Brain microvascular endothelial cell (primary cell): ENCODE measurements around the gene AEBP1.

ENCODE experiments used
- DNase-seq: peaks from one replicate; pipeline ENCODE4 v3.0.0-alpha.2; 2020
- H3K27ac ChIP-seq: fragments of 250-450 bp; sonication (Bioruptor Pico); 2 replicates; pipeline ENCODE4 v1.5.1; 2020; ENCODE audit warnings: mild to moderate bottlenecking, moderate library complexity
- H3K27me3 ChIP-seq: fragments of 250-450 bp; sonication (Bioruptor Pico); replicated peaks from 2 replicates; pipeline ENCODE4 v1.5.1; 2020; ENCODE audit warnings: mild to moderate bottlenecking
- H3K36me3 ChIP-seq: fragments of 250-450 bp; sonication (Bioruptor Pico); replicated peaks from 2 replicates; pipeline ENCODE4 v1.5.1; 2020; ENCODE audit warnings: mild to moderate bottlenecking
- H3K4me3 ChIP-seq: 2 replicates; pipeline ENCODE4 v1.5.1; 2011; ENCODE audit warnings: low read depth, mild to moderate bottlenecking, control low read depth, low read length, moderate library complexity
- CTCF ChIP-seq: IDR thresholded peaks from 2 replicates; pipeline ENCODE4 v1.5.1; 2011; ENCODE audit warnings: low read depth, mild to moderate bottlenecking, moderate library complexity, low read length, control low read depth, inconsistent platforms; ENCODE audit errors: missing control alignments
- in situ Hi-C: cut with HindIII; loops from 2 replicates; pipeline ENCODE4 v1.10.0; 2017; ENCODE audit warnings: low sequenced_read_pairs, low pct_ligation_motif_present

The AEBP1 gene

GRCh38 chr7:44131173-44132029 is 27.3 kb downstream of the AEBP1 start:
- in situ Hi-C loops, result no loop called here
- TF ChIP-seq CTCF, result peak; percentile 53
- Histone ChIP-seq H3K4me3 (no peak overlapping the region), H3K27me3 (no peaks in the 10 kb centered on the region), H3K27ac (no peak overlapping the region), H3K36me3 (no peaks in the 10 kb centered on the region)
- DNase-seq, result no peak

- Histone ChIP-seq H3K36me3 (no peaks in the 10 kb centered on the region), H3K4me3 (no peak overlapping the region), H3K27me3 (no peaks in the 10 kb centered on the region), H3K27ac (no peak overlapping the region)
- in situ Hi-C loops, result no loop called here
- no peak for DNase-seq
- TF ChIP-seq CTCF, result no peak
Measured at GRCh38 chr7:44132039-44132438, 27.9 kb downstream of the AEBP1 start.

GRCh38 chr7:44133295-44133694 is 29.1 kb downstream of the AEBP1 start:
- H3K27ac ChIP-seq, result no peak overlapping the region
- H3K36me3 ChIP-seq, result no peaks in the 10 kb centered on the region
- no peaks in the 10 kb centered on the region for H3K27me3 ChIP-seq
- in situ Hi-C loops, result no loop called here
- no peak for TF ChIP-seq CTCF
- DNase-seq, result no peak
- no peak overlapping the region for H3K4me3 ChIP-seq

- DNase-seq, result no peak
- Histone ChIP-seq H3K27me3 (no peaks in the 10 kb centered on the region), H3K36me3 (no peaks in the 10 kb centered on the region), H3K27ac (no peak overlapping the region), H3K4me3 (no peak overlapping the region)
- no peak for TF ChIP-seq CTCF
- in situ Hi-C loops, result no loop called here
Measured at GRCh38 chr7:44134943-44135628, 30.9 kb downstream of the AEBP1 start.

GRCh38 chr7:44136731-44137130 is 32.6 kb downstream of the AEBP1 start:
- no peak for TF ChIP-seq CTCF
- in situ Hi-C loops, result no loop called here
- DNase-seq, result no peak
- no peaks in the 10 kb centered on the region for H3K27me3 ChIP-seq
- no peak overlapping the region for H3K4me3 ChIP-seq
- H3K36me3 ChIP-seq, result no peaks in the 10 kb centered on the region
- H3K27ac ChIP-seq, result no peak overlapping the region
